DMS79 treated with DMSO at 0.1 percent for 48 hours (cell line): ENCODE results near the gene NUDT2.
"Not testable (repeated sequence)": the region's sequence is repeated elsewhere in the genome, so short reads cannot be mapped to it uniquely, and the experiment has no call there.

Experiments
- DNase-seq: peaks from one replicate; lab custom pipeline; 2025; lab: John Stamatoyannopoulos, UW

NUDT2 gene

GRCh38 chr9:34328987-34329832 is at the start of gene NUDT2, which contains the start of gene KIF24:
NUDT2 (plus strand) TSS chr9:34329569; CDS start chr9:34339040, 9,471 bp downstream.
KIF24 (minus strand) TSS chr9:34329268; CDS start chr9:34311346, 17,922 bp downstream.
- peak; percentile 99 for DNase-seq

- no peak for DNase-seq
Measured at GRCh38 chr9:34282096-34282495, 47.3 kb upstream of the NUDT2 start.

- DNase-seq, result no peak
Measured at GRCh38 chr9:34289159-34289558, 40.2 kb upstream of the NUDT2 start.

GRCh38 chr9:34291023-34291422 is 38.3 kb upstream of the NUDT2 start:
- DNase-seq, result no peak

- no peak for DNase-seq
Measured at GRCh38 chr9:34291423-34291822, 37.9 kb upstream of the NUDT2 start.

- DNase-seq, result no peak
Measured at GRCh38 chr9:34292552-34292951, 36.8 kb upstream of the NUDT2 start.

- not testable (repeated sequence) for DNase-seq
Measured at GRCh38 chr9:34301064-34301463, 28.3 kb upstream of the NUDT2 start.

GRCh38 chr9:34308316-34308715 is 21.1 kb upstream of the NUDT2 start:
- DNase-seq, result not testable (repeated sequence)

GRCh38 chr9:34310215-34310614 is 19.2 kb upstream of the NUDT2 start:
- peak; percentile 26 for DNase-seq

- DNase-seq, result no peak
Measured at GRCh38 chr9:34311499-34312185, 17.7 kb upstream of the NUDT2 start.

GRCh38 chr9:34317436-34317835 is 11.9 kb upstream of the NUDT2 start:
- DNase-seq, result no peak

GRCh38 chr9:34318163-34318790 is 11.1 kb upstream of the NUDT2 start:
- no peak for DNase-seq

GRCh38 chr9:34321451-34321850 is 7.9 kb upstream of the NUDT2 start:
- no peak for DNase-seq

GRCh38 chr9:34322899-34323591 is 6.3 kb upstream of the NUDT2 start:
- DNase-seq, result no peak

- no peak for DNase-seq
Measured at GRCh38 chr9:34326690-34327089, 2.7 kb upstream of the NUDT2 start.

- peak; percentile 88 for DNase-seq
Measured at GRCh38 chr9:34328500-34328986, 826 bp upstream of the NUDT2 start.

GRCh38 chr9:34331196-34331595 is 1.8 kb downstream of the NUDT2 start:
- no peak for DNase-seq

- DNase-seq, result peak; percentile 45
Measured at GRCh38 chr9:34332076-34332964, 3.0 kb downstream of the NUDT2 start.

- DNase-seq, result no peak
Measured at GRCh38 chr9:34333836-34334235, 4.5 kb downstream of the NUDT2 start.

GRCh38 chr9:34334337-34334824 is 5.0 kb downstream of the NUDT2 start:
- no peak for DNase-seq

GRCh38 chr9:34334916-34335315 is 5.5 kb downstream of the NUDT2 start:
- no peak for DNase-seq
